Inflammatory macrophage treated with lipopolysaccharide for 4 hours (primary cell): ENCODE measurements around the gene BICDL1.
A peak's percentile ranks its signal among the peaks of the same experiment; 100 is the strongest.
"Not testable (repeated sequence)": the region's sequence is repeated elsewhere in the genome, so short reads cannot be mapped to it uniquely, and the experiment has no call there.

Experiments
- DNase-seq: peaks from one replicate; pipeline ENCODE4 v3.0.0-alpha.2; 2020

BICDL1 gene

DNA sequence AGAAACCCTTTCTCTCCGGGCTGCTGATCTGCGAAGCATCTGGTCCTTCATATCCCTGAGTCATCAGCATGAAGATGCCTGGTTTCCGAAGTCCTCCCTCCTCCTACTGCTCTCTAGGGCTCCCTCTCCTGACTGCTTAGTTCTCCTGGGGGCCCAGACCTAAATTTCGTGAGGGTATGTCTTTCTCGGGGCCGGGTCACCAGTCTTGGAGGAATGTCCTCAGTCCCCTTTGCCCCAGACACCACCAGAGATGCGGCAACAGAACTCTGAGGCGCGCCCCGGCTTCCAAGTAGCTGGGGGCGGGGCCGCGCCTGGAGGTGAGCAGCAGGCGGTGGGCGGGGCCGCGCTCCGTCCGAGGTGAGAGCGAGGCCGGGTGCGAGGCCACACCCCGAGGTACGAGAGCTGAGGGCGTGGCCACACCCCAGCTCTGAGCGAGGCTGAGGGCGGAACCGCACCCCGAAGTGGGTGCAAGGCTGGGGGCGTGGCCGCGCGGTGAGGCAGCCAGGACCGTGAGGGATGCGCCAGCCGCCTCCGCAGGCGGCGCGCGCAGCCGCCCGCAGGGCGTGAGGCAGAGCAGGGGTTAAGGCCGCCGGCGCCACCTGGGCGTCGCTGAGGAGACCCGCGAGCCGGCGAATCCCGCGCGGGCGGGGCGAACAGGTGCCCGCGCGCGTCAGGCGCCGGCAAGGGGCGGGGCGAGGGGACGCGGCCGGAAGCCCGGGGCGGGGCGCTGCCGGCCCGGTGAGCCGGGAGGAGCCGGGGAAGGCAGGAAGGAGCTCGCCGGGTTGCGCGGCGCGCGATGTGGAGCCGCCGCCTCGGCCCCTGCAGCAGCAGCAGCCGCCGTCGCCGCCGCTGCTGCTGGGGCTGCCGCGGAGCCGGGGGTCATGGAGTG is at the start of gene BICDL1:
TSS of gene BICDL1 (plus strand) at position 765 of the 889 bp plus-strand sequence. CDS start 633 bp downstream, outside the sequence.
- peak; percentile 22 for DNase-seq

- DNase-seq, result no peak
Observed at GRCh38 chr12:119940897-119941296, 48.1 kb upstream of the BICDL1 start.

- DNase-seq, result no peak
Observed at GRCh38 chr12:119942386-119942785, 46.6 kb upstream of the BICDL1 start.

DNA sequence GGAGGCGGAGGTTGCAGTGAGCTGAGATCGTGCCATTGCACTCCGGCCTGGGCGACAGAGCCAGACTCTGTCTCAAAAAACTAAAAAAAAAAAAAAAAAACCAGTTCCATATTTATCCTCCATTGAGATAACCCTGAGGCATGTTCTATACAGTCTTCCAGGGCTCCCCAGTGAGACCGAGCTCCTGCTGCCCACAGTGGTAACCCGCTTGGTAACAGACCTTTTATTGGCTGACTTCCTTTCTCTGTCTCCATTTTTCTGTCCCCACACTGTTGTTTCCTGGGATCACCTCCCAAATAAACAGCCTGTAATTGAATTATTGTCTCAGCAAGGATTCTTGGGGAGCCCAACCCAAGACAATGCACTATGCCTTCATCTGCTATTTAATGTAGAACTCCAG is 42.8 kb upstream of the BICDL1 start:
- DNase-seq, result no peak

DNA sequence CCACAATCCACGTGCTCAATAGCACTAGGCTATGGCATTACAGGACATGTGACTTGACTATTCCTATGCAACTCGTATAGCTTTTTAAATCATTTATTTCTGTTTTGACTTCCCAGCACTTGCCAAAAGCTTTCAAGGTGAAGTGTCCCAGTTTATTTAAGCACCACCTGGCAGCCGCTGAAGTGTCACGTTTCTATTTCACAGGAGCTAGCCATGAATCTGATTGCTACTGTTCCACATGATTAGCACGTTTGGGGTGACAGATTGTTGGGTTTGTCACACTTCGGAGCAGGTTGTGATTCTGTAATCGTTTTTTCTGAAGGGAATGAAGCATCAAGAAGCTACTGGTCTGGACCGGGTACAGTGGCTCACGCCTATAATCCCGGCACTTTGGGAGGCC is 39.9 kb upstream of the BICDL1 start:
- DNase-seq, result no peak

DNA sequence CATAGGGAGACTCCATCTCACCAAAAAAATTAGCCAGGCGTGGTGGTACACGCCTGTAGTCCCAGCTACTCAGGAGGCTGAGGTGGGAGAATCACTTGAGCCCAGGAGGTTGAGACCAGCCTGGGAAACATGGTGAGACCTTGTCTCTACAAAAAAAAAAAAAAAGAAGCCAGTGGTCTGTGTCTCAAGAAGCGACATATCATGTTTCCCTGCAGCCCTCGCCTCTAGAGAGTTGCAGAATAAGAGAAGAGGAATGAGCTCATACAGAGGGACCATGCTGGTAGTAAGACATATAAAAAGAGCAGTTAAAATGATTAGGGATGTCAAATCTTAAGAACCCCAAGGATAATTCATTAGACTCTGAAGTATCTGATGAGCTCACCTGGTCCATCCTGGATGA is 39.4 kb upstream of the BICDL1 start:
- DNase-seq, result no peak

GRCh38 chr12:119956047-119956446 is 33.0 kb upstream of the BICDL1 start:
- DNase-seq, result no peak

GRCh38 chr12:119957135-119957534 is 31.9 kb upstream of the BICDL1 start:
- DNase-seq, result no peak

DNA sequence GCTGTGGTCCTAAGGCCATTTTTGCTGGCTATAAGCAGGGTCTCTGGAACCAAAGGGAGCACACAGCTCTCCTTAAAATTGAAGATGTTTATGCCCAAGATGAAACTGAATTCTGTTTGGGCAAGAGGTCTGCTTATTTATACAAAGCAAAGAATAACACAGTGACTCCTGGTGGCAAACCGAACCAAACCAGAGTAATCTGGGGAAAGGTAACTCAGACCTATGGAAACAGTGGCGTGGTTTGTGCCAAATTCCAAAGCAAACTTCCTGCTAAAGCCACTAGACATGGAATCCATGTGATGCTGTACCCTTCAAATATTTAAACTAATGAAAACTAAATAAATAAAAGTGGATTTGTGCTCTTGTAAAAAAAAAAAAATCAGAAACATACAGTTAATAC is 29.6 kb upstream of the BICDL1 start:
- no peak for DNase-seq

- no peak for DNase-seq
Observed at GRCh38 chr12:119964123-119964522, 24.9 kb upstream of the BICDL1 start.

DNA sequence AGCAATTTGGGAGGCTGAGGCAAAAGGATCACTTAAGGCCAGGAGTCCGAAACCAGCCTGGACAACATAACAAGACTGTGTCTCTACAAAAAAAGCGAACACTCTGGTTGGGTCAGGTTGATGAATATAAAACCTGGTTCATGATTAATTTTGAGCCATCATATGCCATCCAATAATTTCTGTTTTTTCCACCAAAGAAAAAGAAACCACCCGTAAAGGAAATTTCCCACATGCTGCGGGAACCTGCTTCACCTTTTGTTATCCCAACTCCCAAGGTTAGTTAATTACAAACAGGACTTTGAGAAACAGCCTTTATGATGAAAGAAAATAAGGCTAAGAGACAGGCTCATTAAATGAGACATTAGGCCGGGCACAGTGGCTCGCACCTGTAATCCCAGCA is 24.1 kb upstream of the BICDL1 start:
- DNase-seq, result no peak

GRCh38 chr12:119980242-119980641 is 8.8 kb upstream of the BICDL1 start:
- no peak for DNase-seq

DNA sequence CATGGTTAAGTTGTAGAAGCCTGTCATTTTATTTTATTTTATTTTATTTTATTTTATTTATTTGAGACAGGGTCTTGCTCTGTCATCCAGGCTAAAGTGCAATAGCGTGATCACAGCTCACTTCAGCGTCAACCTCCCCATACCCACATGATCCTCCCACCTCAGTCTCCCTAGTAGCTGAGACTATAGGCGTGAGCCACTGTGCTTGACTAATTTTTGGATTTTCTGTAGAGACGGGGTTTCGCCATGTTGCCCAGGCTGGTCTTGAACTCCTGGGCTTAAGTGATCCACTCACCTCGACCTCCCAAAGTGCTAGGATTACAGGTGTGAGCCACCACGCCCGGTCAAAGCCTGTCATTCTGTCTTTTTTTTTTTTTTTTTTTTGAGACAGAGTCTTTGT is 8.3 kb upstream of the BICDL1 start:
- DNase-seq, result not testable (repeated sequence)

DNA sequence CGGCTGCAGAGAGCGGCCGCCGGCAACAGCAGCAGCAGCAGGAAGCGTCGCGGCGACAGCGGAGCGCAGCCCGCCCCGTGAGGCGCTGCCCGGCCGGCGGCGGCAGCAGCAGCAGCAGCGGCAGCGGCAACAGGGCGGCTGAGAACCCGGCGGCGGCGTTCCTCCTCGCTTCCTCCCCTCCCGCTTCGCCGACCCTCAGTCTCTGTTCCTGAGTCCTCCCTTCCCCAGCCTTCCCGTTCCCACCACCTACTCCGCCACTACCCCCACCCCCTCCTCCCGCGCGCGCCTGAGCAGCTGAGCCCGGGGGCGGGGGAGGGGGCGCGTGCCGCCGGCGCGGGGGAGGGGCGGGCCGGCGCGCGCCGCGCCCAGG is 310 bp downstream of the BICDL1 start:
- peak; percentile 20 for DNase-seq

GRCh38 chr12:119989731-119990381 is 820 bp downstream of the BICDL1 start:
- DNase-seq, result peak; percentile 66

DNA sequence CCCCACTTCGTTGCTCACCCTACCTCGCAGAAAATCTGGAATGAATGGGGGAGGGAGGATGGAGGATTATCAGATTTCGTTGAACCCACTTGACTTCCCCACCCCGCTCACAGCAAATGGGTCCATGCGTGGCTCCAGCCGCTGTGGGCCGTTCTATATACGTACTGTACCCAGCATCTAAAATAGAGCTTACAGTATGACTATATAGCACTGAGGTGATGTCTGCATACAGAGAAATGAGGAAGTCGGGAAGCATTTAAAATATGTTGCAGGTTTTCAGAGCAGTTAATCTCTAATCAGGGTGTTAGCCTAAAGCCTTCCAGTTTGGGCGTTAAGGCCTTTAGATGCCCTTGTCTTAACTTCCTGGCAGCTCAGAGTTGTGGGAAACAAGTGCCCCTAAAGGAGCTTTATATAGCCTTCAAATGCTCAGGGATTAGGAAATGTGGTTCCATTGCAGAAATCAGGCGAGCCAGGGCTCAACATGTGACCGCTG is 1.4 kb downstream of the BICDL1 start:
- no peak for DNase-seq

DNA sequence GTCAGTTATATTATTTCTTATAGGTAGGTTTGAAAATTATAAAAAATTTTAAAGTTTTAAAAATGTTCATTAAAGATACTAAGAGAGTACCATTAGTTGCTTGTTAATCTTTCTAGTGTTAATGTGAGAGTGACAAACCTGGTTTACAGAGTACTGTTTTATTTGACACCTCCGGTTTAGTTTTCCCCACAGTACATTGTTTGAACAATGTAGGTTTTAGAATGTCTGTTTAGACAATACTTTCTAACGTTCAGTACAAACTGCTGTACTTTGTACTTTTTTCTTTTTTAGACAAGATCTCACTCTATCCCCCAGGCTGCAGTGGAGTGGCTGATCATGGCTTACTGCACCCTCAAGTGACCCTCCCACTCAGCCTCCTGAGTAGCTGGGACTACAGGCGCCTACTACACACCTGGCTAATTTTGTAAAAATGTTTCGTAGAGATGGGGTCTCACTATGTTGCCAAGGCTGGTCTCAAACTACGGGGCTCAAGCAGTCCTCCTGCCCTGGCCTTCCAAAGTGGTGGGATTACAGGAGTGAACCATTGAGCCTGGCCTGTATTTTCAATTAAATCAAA is 3.2 kb downstream of the BICDL1 start:
- DNase-seq, result no peak

GRCh38 chr12:119994892-119995658 is 6.0 kb downstream of the BICDL1 start:
- no peak for DNase-seq

DNA sequence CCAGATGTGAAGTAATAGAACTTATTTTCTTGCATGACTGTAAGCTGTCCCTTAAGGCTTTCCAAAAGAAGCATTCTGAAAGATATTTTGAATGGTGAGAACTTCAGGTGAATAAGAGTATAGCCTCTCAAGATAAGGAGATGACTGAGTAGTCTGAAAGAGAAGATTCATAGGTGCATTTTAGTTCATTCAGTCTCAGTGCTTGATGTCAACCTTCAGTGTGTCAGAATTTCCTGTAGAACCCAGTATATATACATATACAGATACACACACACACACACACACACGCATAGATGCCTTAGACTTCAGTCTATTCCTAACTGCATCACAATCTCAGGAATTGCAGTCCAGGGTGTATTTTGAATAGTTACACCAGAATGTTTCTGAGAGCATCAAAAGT is 7.4 kb downstream of the BICDL1 start:
- no peak for DNase-seq

- no peak for DNase-seq
Observed at GRCh38 chr12:119998471-119999245, 9.6 kb downstream of the BICDL1 start.

- no peak for DNase-seq
Observed at GRCh38 chr12:120000556-120000955, 11.5 kb downstream of the BICDL1 start.

DNA sequence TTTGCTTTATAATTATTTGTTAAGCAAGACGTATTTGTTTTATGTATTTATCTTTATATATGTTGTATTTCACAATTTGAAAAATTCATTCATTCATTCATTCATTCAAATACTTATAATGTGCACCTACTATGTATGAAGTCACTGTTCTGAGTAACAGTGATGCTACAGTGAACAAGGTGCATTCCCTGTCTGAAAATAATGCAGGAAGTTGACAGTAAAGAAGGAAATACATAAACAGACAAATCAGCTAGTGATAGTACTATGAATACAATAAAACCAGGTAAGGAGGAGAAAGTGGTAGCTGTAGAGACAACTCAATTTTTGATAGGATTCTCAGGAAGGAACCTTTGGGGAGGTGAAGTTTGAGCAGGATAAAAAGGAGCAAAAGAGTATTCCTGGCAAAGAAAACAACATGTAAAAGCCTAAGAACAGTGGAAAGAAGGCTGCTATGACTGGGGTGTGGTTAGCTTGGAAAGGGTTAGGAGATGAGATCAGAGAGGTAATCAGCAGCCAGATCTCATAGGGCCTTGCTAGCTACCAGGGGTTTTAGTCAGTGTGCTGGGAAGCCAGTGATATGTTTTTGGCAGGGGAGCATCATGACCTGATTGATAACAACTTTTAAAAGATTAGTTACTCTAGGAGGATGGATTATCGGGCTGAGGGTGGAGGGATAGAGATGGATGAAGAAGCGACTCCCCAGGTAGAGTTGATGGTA is 17.4 kb downstream of the BICDL1 start:
- DNase-seq, result no peak
